Measurements from ENCODE around the gene ZBTB39.
A peak's percentile ranks its signal among the peaks of the same experiment; 100 is the strongest.
"Not testable (repeated sequence)": the region's sequence is repeated elsewhere in the genome, so short reads cannot be mapped to it uniquely, and the experiment has no call there.

ZBTB39 gene

DNA sequence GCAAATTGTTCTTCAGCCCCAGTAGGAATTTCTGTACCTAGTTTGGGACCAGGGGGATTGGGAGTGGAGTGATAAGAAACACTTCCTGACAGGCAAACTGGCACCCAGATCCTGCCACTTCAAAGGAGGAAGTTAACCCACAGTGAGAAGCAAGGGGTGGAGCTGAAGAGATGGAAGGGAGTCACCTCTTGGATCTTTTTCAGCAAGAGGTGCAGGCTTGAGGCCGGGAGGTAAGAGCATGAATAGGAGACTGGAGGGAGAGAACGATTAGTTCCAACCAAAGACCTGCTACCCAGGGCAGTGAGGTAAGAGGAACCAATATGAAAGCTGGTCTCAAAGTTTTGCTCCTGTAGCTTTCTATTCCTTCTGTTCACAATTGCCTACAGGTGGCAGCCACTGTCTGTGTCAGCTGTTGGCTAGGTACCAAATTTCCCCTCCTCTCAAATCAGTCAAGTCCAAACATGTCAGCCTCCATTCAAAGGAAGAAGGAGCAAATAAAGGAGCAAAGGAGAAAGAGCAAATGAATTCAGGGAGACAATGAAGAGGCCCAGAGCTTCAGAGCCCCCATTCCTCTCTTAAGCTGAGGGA is 24.9 kb upstream of the ZBTB39 start:
- DNase-seq = peak; percentile 56

DNA sequence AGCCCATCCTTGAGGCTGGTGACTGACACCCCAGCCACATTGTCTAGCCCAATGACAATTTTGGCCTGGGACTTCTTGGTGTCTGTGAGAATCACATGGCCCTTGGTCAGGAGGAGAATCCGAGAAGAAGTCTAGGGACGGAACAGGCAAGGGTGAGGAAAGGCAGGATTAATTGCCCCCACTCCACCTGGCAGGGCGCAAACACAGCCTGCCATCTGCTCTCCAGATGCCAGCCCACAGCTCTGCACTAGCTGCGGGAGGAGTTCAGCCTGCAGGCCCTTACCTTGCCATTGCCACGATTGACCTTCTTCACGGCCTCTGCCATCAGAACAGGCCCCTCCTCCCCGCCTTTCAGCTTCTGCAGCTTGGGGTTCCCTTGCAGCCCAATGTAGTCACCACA is 23.1 kb upstream of the ZBTB39 start:
- DNase-seq = no peak

DNA sequence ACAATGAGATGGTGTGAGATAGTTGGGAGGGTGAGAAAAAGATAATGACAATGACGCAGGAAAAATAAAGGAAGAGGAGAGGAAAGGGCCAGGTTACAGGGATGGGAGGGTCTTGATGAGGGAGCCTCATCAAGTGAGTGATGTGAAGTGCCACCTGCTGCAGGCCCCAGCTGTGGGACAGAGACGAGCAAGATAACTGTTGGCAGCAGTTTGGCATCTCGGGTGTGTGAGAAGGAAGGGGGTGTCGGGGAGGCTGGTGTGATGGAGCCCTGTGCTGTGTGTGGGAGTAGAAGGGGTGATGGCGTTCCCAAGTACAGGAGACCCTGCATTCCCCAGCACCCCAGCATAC is 21.4 kb upstream of the ZBTB39 start:
- DNase-seq = no peak

DNA sequence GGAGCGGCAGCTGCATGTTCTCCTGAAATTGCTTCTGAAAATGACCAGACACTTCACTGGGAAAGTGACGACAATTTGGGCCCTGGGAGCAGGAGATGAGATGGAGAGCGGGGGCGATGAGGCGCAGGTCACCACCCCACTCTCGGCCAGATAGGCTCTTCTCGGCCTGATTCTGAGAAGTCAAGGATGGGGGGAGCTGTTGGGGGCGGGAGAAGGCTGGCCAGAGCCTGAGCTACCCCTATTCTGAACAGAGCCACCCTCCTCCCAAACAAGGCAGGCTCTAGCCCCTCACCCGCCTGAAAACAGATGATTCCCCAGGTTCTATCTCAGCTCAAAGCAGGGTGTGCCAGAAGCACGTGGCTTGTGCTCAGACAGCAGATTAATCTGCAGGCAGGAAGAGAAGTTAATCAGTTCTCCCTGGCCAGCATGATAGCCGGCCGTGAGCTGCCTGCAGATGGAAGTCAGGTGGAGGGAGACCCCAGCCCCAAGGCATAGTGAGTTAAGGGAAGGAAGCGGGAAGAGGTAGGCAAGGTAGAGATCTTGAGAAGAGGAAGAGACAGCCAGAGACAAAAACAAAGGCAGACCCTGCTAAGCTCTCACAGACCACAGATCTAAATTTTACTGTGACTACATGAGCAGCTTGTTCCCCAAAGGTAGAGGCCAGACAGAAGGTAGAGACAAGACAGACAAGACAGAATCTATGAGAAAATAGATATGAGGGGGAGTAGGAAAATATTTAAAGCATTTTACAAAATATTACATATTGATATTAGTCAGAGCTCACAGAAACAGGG is 20.9 kb upstream of the ZBTB39 start:
- DNase-seq = no peak

DNA sequence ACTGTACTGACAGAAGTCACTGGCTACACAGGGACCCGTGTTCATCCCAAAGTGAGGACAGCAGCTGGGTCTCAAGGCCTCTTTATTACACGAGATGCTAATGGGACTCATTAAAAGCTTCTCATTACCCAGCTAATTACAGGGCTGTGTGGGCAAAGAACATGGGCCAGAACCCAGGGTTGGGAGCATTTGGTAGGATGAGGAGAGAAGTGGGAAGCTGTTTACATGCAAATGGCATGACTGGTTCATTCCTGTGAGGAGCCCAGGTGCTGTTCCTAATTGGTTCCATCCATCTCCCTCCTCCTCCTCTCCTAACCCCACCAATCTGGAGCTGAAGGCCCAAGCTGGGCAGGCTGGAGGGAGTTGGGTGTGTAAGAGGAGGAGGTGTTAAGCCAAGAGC is 18.9 kb upstream of the ZBTB39 start:
- DNase-seq = no peak

DNA sequence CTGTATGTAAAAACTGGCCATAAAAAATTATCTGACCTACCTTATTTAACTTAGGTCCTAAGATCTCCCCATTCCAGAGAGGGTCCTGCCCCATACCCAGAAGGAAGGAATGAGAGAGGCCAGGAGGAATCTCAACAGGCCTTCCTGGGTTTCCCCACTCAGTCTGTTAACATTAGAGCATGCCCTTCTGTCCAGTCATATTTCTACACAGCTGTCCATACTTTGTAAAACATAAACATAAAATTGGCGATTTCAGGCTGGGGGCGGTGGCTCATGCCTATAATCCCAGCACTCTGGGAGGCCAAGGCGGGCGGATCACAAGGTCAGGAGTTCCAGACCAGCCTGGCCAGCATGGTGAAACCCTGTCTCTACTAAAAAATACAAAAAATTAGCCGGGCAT is 16.0 kb upstream of the ZBTB39 start:
- DNase-seq = not testable (repeated sequence)

DNA sequence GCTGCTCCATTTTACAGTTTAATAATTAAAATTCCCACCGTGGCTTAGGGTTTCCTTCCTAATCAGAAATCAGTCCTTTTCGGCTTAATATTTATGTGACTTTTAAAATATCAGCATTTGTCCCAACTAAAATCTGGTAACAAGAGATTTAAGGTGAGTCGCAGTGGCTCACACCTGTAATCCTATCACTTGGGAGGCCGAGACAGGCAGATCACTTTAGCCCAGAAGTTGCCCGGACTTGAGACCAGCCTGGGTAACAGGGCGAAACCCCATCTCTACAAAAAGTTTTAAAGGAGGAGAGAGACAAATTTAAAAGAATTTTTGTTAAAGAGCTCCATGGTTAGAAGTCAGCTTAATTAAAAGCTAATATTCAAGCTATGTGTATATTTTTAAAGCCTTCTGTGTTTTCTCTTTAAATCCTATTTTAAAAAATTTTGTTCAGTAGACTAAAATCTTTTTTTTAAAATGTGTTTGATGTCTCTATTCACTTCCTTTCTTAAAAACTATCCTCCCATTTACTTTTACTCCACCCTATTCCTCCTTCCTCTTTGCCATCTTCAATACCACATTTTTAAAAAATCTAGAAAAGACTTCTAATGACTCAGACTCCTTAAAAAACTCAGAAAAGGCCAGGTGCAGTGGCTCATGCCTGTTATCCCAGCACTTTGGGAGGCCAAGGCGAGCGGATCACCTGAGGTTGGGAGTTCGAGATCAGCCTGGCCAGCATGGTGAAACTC is 13.8 kb upstream of the ZBTB39 start:
- DNase-seq = no peak

DNA sequence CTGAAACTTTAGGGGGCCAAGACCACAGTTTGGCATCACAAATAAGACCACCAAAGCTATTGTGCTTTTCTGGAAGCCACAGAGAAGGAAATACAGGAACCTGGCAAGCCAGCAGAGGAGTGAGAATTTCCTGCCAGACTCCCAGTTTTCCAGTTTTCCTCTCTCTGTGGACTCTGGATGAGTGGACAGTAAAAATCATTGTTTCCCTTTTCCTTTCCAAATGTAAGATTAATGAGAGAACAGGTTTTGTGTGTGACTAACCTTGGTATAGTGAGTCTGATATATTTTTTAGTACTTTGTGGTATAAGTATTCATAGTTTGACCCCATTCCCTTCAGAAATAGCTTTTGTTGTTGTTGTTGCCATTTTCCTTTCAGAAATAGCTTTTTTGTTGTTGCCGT is 12.6 kb upstream of the ZBTB39 start:
- DNase-seq = no peak

DNA sequence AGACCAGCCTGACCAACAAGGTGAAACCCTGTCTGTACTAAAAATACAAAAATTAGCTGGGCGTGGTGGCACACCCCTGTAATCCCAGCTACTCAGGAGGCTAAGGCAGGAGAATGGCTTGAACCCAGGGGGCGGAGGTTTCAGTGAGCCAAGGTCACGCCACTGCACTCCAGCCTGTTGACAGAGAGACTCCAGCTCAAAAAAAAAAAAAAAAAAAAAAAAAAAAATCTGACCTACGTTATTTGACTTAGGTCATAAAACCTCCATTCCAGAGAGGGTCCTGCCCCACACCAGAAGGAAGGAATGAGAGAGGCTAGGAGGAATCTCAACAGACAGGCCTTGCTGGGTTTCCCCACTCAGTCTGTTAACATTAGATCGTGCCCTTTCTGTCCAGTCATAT is 12.0 kb upstream of the ZBTB39 start:
- DNase-seq = not testable (repeated sequence)

DNA sequence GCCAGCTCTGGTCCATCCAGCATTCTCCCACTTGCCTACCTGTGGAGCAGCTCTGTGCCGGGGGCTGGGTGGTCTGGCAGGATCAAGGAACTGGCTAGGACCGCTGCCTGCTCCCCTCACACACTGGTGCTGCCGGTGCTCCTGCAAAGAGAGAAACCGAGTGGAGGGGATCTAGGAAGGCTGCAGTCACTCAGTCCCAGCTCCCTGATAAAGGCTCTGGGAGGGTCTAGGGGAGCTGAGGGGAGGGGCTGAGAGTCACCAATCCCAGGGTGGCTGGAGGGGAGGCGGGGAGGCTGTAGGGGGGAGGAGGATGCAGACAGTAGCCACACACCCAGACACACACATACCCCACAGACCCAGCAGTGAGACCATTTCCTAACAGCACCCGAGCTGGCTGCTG is 10.0 kb upstream of the ZBTB39 start, which contains the start of gene TAC3:
Gene TAC3 (minus strand): TSS at position 182 of the 400 bp plus-strand sequence. CDS start 732 bp downstream, outside the sequence.
- DNase-seq = no peak

DNA sequence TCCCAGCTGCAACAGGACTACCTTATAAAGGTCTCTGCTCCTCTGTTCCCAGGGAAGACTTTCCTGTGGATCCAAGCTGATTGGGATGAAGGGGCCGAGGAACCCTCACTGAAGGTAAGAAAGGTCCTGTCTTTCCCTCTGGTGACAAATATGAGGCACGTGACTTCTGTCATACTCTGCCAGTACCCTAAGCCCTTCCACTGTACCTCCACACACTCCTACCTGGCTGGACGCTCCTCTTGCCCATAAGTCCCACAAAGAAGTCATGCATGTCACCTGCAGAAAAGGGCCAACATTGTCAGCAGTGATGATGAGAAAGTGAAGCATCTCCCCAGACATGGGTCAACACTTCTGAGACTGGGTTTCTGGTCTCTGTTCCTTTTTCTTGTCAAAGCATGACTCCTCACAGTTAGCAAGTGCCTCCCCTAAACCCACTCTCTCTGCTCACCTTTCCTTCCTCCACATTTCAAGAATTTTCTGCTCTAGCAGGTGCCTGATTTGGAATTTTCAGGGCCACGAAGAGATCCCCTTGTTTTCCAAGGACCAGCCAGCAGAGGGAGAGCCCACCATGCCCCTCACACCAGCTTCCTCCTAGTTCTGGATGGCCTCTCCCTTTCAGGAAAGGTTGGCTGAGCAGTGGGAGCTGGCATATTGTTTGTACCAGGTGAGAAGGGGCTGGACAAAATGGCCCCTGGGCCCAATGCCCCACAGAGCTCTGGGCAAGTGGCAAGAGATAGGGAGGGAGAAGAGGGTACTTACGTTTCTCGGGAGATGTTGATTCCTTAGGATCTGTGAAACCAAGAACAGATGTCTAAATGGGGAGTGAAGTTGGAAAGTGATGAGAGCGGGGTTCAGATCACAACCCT is 6.5 kb upstream of the ZBTB39 start:
- DNase-seq = no peak

DNA sequence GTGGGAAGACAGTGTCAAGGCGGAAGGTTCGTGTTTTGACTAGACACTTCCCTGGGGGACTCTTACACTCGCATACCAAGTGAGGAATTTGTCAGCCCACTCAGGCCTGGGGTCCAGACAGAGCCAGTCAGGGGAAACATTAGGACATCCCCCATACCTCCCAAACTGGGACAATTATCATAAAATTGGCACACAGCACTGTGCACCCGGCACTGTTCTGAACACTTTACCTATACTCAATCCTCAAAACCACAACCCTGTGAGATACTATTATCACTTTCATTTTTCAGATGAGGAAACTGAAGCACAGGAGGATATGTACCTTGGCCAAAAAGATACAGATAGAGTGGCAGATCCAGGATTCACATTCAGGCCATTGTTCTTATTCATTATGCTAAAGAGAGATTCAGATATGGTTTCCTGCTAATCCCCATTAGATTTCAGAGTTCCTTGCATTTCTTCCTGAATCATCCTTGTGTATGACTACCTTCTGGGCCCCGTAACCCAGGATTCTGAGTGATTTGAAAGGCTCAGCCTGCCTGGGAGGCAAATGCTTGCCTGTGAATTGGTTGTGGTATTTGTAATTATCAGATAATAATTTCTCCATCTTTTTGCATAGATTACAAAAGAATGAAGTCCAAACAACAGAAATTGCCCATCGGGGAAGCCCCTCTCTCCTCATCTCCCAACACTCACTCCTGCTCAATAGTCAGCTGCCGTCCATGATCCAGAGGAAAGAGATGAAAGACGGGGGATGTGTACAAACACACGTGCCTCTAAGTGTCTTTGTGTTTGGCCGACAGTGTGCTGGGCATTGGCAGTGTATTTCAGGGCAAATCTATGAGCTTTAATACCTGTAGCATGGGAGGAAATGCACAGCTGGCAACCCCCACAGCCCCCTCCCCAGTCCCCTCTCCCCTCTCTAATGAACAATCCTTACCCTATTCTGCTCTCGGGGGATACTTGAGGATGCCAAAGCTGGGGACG is 5.4 kb upstream of the ZBTB39 start:
- no peak for DNase-seq

DNA sequence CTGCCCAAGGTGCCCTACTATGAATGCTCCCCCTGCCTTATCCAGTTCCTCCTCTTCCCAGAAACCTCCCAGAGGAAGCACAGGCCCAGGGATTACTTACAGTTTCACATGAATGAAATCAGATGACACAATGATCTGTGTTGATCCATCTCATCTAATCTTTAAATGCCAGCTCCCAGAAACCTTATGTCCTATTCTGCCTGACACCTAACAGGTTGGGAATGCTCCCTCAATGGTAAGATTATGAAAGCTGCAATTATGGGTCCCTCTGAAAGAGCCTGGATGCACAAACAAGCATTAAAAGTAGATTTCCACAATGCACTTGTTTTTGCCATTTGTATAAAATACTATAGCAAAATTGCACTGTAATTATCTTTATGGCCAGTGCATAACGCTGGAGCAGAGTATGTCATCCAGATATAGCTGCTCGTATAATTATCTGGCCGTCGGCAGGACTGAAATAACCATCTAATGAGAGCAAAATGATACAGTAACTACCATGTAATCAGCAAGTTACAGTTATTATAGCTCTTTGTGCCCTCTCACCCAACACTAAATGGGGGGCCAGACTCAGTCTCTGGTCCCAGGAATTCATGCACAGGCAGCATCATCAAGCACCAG is 4.4 kb upstream of the ZBTB39 start:
- DNase-seq = no peak

DNA sequence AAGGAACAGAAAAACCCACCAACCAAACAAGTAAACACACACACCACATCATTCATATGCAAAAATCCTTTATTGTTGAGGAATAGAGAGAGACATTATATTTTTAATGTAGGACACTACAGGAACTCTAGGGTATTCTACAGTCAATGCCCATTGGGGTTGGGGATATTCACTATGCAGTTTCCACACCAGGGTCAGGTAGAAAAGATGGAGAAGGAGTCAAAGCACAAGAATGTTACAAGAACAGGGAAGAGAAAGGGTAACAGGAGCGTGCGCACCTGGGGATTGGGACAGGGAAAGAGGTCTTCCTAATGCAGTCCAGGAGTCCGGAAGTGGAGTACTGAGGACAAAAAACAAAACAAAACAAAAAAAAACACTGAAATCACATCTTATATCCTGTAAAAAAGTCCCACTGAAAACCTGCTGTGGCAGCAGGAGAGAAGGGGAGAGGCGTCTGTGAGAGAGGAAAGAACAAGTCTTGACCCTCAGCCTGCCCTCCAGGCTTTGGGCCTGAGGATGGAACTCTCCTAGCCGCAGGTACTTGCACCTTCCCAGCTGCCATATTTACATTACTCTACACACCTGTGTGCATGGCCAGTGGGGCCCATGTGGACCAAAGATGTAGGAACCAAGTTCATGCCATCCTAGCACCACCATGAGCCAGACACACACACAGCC is 3.7 kb upstream of the ZBTB39 start:
- DNase-seq = no peak

DNA sequence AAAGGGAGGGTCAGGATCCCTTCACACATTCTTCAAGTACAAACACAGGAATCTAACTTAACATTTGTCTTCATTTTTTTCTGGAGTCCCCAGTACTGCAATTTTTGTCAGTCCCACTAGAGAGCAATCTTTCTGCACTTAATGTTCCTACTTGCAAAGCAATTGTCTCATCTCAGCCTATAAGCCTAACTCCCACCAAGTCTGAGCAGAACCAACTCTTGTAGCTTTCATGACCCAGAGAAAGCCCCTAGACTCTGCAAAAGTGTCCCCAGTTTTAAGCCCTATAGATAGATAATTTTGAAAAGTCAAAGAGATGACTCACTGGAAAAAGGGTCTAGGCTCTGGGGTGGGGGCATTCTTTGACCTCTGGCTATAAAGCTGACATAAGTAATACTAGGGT is 1.8 kb upstream of the ZBTB39 start:
- DNase-seq = peak; percentile 40

DNA sequence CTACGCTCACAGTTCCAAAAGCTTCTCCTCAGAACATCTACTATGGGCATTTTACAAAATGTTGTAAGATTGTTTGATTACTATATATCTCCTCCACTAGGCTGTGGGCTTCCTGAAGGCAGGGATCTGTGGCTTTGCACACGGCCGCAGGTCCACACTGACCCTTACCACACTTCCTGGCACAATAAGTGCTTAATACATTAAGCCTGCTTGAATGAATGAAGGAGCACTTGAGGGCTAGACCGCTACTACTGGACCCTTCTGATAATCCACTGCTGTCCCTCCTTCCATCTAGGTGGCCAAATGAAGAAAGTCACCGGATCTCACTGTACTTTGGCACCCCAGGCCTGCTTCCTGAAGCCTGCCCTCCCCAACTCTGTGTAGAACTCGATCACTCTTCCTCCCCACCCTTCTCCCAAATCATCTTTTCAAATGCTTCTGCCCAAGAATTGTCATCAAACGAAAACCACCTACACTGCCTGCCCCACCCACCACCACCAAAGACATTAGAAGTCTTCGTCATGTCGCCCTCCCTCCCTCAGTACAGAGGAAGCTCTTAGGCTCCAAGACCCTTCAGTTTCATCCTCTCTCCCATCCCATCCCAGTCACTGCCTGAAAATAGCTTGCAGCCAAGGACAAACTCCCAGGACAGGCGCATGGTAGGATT is 596 bp upstream of the ZBTB39 start:
- no peak for DNase-seq

DNA sequence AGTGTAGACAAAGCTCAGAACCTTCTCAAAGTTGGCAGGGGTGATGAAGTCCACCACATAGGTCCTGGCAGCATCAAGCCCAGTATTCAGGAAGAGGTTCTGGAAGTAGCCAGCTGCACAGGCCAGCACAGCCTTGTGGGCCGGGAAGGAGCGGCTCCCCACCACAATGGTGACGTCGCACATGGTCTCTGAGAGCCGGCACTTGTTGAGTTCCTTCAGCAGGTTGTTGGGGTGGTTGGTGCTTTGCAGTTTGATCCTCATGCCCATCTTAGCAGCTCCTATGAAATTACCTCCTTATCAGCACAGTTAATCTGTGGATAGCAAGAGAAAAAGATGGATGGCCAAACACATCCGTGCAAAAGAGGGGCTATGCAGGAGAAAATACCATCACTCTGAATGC is 1.7 kb downstream of the ZBTB39 start:
- DNase-seq = no peak

DNA sequence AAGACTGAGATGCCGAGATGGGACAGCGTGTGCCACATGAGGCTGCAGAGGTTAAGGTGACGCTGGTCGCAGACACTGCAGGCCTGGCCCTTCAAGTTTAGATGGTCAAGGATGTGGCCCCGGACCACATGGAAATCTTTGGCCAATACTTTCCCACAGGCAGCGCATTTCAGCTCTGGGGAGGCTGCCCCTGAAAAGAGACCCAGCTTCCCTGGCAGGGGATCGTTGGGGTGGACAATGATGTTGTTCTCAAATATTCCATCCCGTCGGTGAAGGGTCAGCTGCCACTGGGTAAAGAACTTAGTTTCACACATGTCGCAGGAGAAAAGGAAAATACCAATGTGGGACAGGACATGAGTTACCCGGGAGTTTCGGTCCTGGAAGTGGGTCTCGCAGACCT is 3.0 kb downstream of the ZBTB39 start:
- DNase-seq = no peak

DNA sequence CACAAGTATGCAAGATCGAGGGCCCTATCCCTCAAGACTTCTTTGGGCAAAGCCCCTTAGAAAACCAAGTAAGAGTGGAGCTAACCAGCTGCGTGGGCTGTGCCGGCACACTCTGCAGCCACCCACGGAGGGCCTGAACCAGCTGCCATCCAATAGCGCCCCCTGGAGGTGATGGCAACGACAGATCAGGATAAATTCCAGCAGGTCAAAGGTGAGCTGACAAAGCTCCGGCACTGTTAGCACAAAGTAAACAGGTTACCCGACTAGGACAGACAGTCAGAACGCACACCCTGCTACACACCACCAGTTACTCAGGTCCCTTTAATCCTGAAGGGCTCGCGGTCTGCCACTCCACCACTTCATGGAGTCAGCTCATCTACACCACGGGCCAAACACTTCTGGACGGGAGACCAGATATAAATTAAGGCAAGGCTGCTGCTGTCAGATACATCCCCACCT is 4.9 kb downstream of the ZBTB39 start:
- DNase-seq = peak; percentile 57

DNA sequence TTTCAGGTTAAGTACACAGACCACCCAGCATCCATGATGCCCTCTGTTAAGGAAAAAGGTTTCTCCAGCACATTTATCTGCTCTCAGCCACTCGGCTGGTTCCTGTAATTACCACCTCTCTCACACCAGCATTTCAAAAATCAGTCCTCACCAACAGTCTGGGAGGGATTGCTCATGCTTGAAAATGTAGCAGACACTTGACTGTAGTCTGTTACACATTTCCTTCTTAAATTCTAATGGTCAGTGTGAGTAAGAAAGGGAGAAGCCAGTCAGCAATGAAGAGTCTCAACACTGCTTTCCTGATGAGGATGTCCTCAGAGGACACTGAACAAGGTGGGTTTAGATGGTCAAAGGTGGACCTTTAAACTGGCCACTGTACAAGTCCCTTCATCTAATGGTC is 6.0 kb downstream of the ZBTB39 start:
- DNase-seq = no peak

Measured in NCI-H226 (cell line).